H9 (cell line): ENCODE measurements around the gene EYA4. TPM values are rescaled to one million over a fixed set of nuclear protein-coding genes. Genes with fewer than 3 reads are reported as not detected.

ENCODE experiments used
- DNase-seq: peaks from one replicate; pipeline ENCODE4 v3.0.0-alpha.2; 2017
- H2AFZ ChIP-seq: one replicate; pipeline ENCODE4 v1.6.1; 2013; ENCODE audit warnings: mild to moderate bottlenecking, low read length, control low read depth, moderate library complexity
- H2AK5ac ChIP-seq: 2 replicates; pipeline ENCODE4 v1.6.1; 2013; ENCODE audit warnings: low read length, control low read depth, mixed read lengths; ENCODE audit not compliant: insufficient read length
- H2BK120ac ChIP-seq: one replicate; pipeline ENCODE4 v1.6.1; 2013; ENCODE audit warnings: low read depth, mild to moderate bottlenecking, low read length, control low read depth, inconsistent platforms; ENCODE audit not compliant: poor library complexity, severe bottlenecking
- H2BK12ac ChIP-seq: 2 replicates; pipeline ENCODE4 v1.6.1; 2013; ENCODE audit warnings: low read length, control low read depth, mixed read lengths, low read depth; ENCODE audit not compliant: insufficient read length
- H2BK15ac ChIP-seq: 2 replicates; pipeline ENCODE4 v1.6.1; 2013; ENCODE audit warnings: low read depth, low read length, control low read depth
- H2BK20ac ChIP-seq: one replicate; pipeline ENCODE4 v1.6.1; 2013; ENCODE audit warnings: low read depth, mild to moderate bottlenecking, low read length, control low read depth, inconsistent platforms; ENCODE audit not compliant: poor library complexity, severe bottlenecking
- H2BK5ac ChIP-seq: 2 replicates; pipeline ENCODE4 v1.6.1; 2013; ENCODE audit warnings: low read length, control low read depth, mixed read lengths; ENCODE audit not compliant: insufficient read length
- H3K14ac ChIP-seq: 2 replicates; pipeline ENCODE4 v1.6.1; 2013; ENCODE audit warnings: low read length, control low read depth; ENCODE audit not compliant: insufficient read depth
- H3K18ac ChIP-seq: 2 replicates; pipeline ENCODE4 v1.6.1; 2013; ENCODE audit warnings: low read depth, mild to moderate bottlenecking, mixed read lengths, low read length, control low read depth; ENCODE audit not compliant: insufficient read length
- H3K23ac ChIP-seq: 2 replicates; pipeline ENCODE4 v1.6.1; 2013; ENCODE audit warnings: low read length, control low read depth, mixed read lengths, low read depth; ENCODE audit not compliant: insufficient read length
- H3K23me2 ChIP-seq: 2 replicates; pipeline ENCODE4 v1.6.1; 2013; ENCODE audit warnings: low read depth, mild to moderate bottlenecking, mixed read lengths, low read length, control low read depth; ENCODE audit not compliant: insufficient read length, poor library complexity, severe bottlenecking
- H3K27ac ChIP-seq: 2 replicates; pipeline ENCODE4 v1.5.1; 2013; ENCODE audit warnings: low read length, control low read depth, mixed read lengths, low read depth; ENCODE audit not compliant: insufficient read length
- H3K27me3 ChIP-seq: 2 replicates; pipeline ENCODE4 v1.6.1; 2013; ENCODE audit warnings: low read length, control low read depth, inconsistent platforms; ENCODE audit not compliant: insufficient read depth
- H3K4ac ChIP-seq: 2 replicates; pipeline ENCODE4 v1.6.1; 2013; ENCODE audit warnings: low read depth, mild to moderate bottlenecking, control low read depth, inconsistent platforms, low read length, moderate library complexity
- H3K4me1 ChIP-seq: 2 replicates; pipeline ENCODE4 v1.6.1; 2013; ENCODE audit warnings: low read length, control low read depth, inconsistent platforms; ENCODE audit not compliant: insufficient read depth
- H3K4me2 ChIP-seq: 2 replicates; pipeline ENCODE4 v1.6.1; 2013; ENCODE audit warnings: low read length, control low read depth, mixed read lengths; ENCODE audit not compliant: insufficient read length, insufficient read depth
- H3K56ac ChIP-seq: 2 replicates; pipeline ENCODE4 v1.6.1; 2013; ENCODE audit warnings: low read depth, mild to moderate bottlenecking, mixed read lengths, low read length, control low read depth; ENCODE audit not compliant: insufficient read length
- H3K79me1 ChIP-seq: 2 replicates; pipeline ENCODE4 v1.6.1; 2013; ENCODE audit warnings: low read depth, mild to moderate bottlenecking, moderate library complexity, low read length, control low read depth, inconsistent platforms; ENCODE audit not compliant: insufficient read depth, poor library complexity, severe bottlenecking
- H3K79me2 ChIP-seq: 2 replicates; pipeline ENCODE4 v1.6.1; 2013; ENCODE audit warnings: low read length, control low read depth, inconsistent platforms; ENCODE audit not compliant: insufficient read depth
- H3K9ac ChIP-seq: 2 replicates; pipeline ENCODE4 v1.6.1; 2013; ENCODE audit warnings: low read length, control low read depth, mixed read lengths; ENCODE audit not compliant: insufficient read length; ENCODE audit errors: extremely low read depth
- H3K9me3 ChIP-seq: one replicate; pipeline ENCODE4 v1.6.1; 2013; ENCODE audit warnings: low read depth, low read length, inconsistent platforms; ENCODE audit not compliant: control insufficient read depth
- H3T11ph ChIP-seq: one replicate; pipeline ENCODE4 v1.6.1; 2013; ENCODE audit warnings: mild to moderate bottlenecking, low read length, control low read depth, inconsistent platforms
- H4K20me1 ChIP-seq: one replicate; pipeline ENCODE4 v1.6.1; 2013; ENCODE audit not compliant: control insufficient read depth, insufficient read length, insufficient read depth
- H4K5ac ChIP-seq: 2 replicates; pipeline ENCODE4 v1.6.1; 2013; ENCODE audit warnings: low read depth, mild to moderate bottlenecking, mixed read lengths, low read length, control low read depth; ENCODE audit not compliant: insufficient read length
- H4K8ac ChIP-seq: replicated peaks from 2 replicates; pipeline ENCODE4 v1.6.1; 2013; ENCODE audit warnings: low read length, control low read depth, mixed read lengths, low read depth; ENCODE audit not compliant: insufficient read length
- H4K91ac ChIP-seq: 2 replicates; pipeline ENCODE4 v1.6.1; 2013; ENCODE audit warnings: low read depth, mild to moderate bottlenecking, moderate library complexity, mixed read lengths, low read length, control low read depth; ENCODE audit not compliant: insufficient read length
- H3K27ac Mint-ChIP-seq, 3 experiments: 2 replicates in 2 of 3; 3 replicates in 1 of 3; pipeline ENCODE4 v1.8.0; 2020 to 2021; ENCODE audit warnings: mixed read lengths in 3 of 3, mild to moderate bottlenecking in 1 of 3, moderate library complexity in 1 of 3
- H3K27me3 Mint-ChIP-seq: 2 replicates; pipeline ENCODE4 v1.8.0; 2021; ENCODE audit warnings: low read depth, mild to moderate bottlenecking, moderate library complexity, mixed read lengths
- H3K36me3 Mint-ChIP-seq, 3 experiments: 2 replicates in 2 of 3; 3 replicates in 1 of 3; pipeline ENCODE4 v1.8.0; 2020 to 2021; ENCODE audit warnings: low read depth in 3 of 3, mixed read lengths in 3 of 3; ENCODE audit not compliant: insufficient read depth in 1 of 3
- H3K4me1 Mint-ChIP-seq, 2 experiments: 2 replicates each; pipeline ENCODE4 v1.8.0; 2020; ENCODE audit warnings: mixed read lengths in 2 of 2
- H3K4me3 Mint-ChIP-seq, 2 experiments: 2 replicates in 1 of 2; 3 replicates in 1 of 2; pipeline ENCODE4 v1.8.0; 2020 to 2021; ENCODE audit warnings: mild to moderate bottlenecking in 2 of 2, mixed read lengths in 2 of 2, moderate library complexity in 1 of 2
- H3K9me3 Mint-ChIP-seq, 2 experiments: 2 replicates in 1 of 2; 3 replicates in 1 of 2; pipeline ENCODE4 v1.8.0; 2020; ENCODE audit warnings: mild to moderate bottlenecking in 2 of 2, mixed read lengths in 2 of 2, moderate library complexity in 1 of 2
- total RNA-seq: library from RNA; stranded (reverse); gene quantifications from 2 replicates; pipeline ENCODE4 v1.2.1, GENCODE V29; 2021
- TF ChIP-seq, protein P1 (sequence below): fragments of 200-600 bp; sonication (generic); conservative IDR thresholded peaks from 3 replicates; pipeline ENCODE4 v1.8.0; 2021; ENCODE audit warnings: antibody characterized with exemption, mild to moderate bottlenecking

EYA4 gene
- total RNA-seq, 1 experiment from 2014 or later = 0.26 TPM

DNA sequence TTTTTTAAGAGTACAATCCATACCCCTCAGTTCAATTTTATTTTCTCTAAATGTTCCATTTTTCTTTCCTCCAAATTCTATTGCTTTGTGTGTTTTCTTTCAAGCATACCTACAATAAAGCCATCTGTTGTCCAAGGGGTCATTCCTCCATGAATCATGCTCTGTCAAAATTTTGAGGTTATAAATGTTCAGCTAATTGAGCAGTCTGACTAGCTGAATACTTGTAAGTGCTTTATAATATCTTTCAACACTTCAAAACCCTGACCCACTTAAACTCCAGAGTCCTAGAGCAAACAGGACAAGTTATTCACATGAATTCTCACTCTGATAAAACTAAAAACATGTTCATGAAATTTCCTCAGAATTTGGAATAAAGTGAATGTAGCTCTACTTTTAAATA, 33.4 kb upstream of the EYA4 start:
- peaks cover 0 to 2% of the 10 kb centered on the region in 2 experiments; a peak in 1 of 5 replicates for H3K9me3 Mint-ChIP-seq

More for the DNA sequence above, 33.4 kb upstream of the EYA4 start:
- Histone ChIP-seq H2BK15ac (no peak overlapping the region), H2AK5ac (no peak overlapping the region), H2BK20ac (no peak overlapping the region), H3K14ac (no peak overlapping the region), H2BK12ac (no peak overlapping the region), H2AFZ (no peak overlapping the region), H3K4me2 (no peak overlapping the region), H3K27ac (no peak overlapping the region), H3K56ac (no peak overlapping the region), H4K5ac (no peak overlapping the region), H3K4me1 (no peaks in the 10 kb centered on the region), H3K23me2 (no peaks in the 10 kb centered on the region), H4K20me1 (no peaks in the 10 kb centered on the region), H3K79me1 (no peaks in the 10 kb centered on the region), H3K9me3 (no peaks in the 10 kb centered on the region), H3K27me3 (no peaks in the 10 kb centered on the region), H3K18ac (no peak overlapping the region), H4K91ac (no peak overlapping the region), H3K4ac (no peak overlapping the region), H3T11ph (no peak overlapping the region), H2BK120ac (no peak overlapping the region), H4K8ac (no peak overlapping the region), H3K9ac (no peak overlapping the region), H2BK5ac (no peak overlapping the region), H3K79me2 (no peaks in the 10 kb centered on the region; the same call in 1 of the 2 replicates), H3K23ac (no peak overlapping the region)
- H3K4me1 Mint-ChIP-seq = no peaks in the 10 kb centered on the region
- H3K27ac Mint-ChIP-seq = no peak overlapping the region
- TF ChIP-seq, protein P1, sequence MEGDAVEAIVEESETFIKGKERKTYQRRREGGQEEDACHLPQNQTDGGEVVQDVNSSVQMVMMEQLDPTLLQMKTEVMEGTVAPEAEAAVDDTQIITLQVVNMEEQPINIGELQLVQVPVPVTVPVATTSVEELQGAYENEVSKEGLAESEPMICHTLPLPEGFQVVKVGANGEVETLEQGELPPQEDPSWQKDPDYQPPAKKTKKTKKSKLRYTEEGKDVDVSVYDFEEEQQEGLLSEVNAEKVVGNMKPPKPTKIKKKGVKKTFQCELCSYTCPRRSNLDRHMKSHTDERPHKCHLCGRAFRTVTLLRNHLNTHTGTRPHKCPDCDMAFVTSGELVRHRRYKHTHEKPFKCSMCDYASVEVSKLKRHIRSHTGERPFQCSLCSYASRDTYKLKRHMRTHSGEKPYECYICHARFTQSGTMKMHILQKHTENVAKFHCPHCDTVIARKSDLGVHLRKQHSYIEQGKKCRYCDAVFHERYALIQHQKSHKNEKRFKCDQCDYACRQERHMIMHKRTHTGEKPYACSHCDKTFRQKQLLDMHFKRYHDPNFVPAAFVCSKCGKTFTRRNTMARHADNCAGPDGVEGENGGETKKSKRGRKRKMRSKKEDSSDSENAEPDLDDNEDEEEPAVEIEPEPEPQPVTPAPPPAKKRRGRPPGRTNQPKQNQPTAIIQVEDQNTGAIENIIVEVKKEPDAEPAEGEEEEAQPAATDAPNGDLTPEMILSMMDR = no peak
- no peaks in the 10 kb centered on the region; a peak in 1 of 7 replicates for H3K36me3 Mint-ChIP-seq
- no peak for DNase-seq
- H3K27me3 Mint-ChIP-seq = no peaks in the 10 kb centered on the region
- H3K4me3 Mint-ChIP-seq = no peak overlapping the region
